H1 (cell line): ENCODE data around the gene CEL. TPM values are rescaled to one million over a fixed set of nuclear protein-coding genes. Genes with fewer than 3 reads are reported as not detected.
"Not testable (repeated sequence)": the region's sequence is repeated elsewhere in the genome, so short reads cannot be mapped to it uniquely, and the experiment has no call there.

Experiments used
- CTCF ChIA-PET: fragments of 300-600 bp; sonication (Branson Sonifier 250); formaldehyde crosslinking; loops from one replicate; lab custom pipeline; 2021; ENCODE audit not compliant: partially characterized antibody; lab: Charles Lee
- POLR2A ChIA-PET: fragments of 300-600 bp; sonication (Branson Sonifier 250); formaldehyde crosslinking; loops from one replicate; lab custom pipeline; 2021; ENCODE audit warnings: inconsistent platforms; ENCODE audit not compliant: partially characterized antibody; lab: Charles Lee
- DNase-seq, 2 experiments: peaks; one replicate each; pipeline versions ENCODE4 v3.0.0 to v3.0.0-alpha.2; 2010 to 2022; ENCODE audit warnings: low spot score in 2 of 2, low read depth in 1 of 2, mixed read lengths in 1 of 2
- FAIRE-seq: peaks from 2 replicates; lab custom pipeline; 2011; peaks lifted over from hg19 to GRCh38; lab: Jason Lieb, UNC
- H2AFZ ChIP-seq: 2 replicates; pipeline ENCODE4 v1.8.1; 2012; ENCODE audit warnings: low read length, inconsistent platforms
- H2AK5ac ChIP-seq: 2 replicates; pipeline ENCODE4 v1.6.1; 2013; ENCODE audit warnings: low read depth, low read length
- H2BK120ac ChIP-seq: replicated peaks from 2 replicates; pipeline ENCODE3; 2013; ENCODE audit warnings: low read depth, low read length, inconsistent platforms
- H2BK12ac ChIP-seq: 2 replicates; pipeline ENCODE4 v1.6.1; 2013; ENCODE audit warnings: low read depth, low read length
- H2BK15ac ChIP-seq: 2 replicates; pipeline ENCODE4 v1.6.1; 2013; ENCODE audit warnings: low read length
- H2BK20ac ChIP-seq: 2 replicates; pipeline ENCODE4 v1.6.1; 2013; ENCODE audit warnings: low read length
- H2BK5ac ChIP-seq: 2 replicates; pipeline ENCODE4 v1.6.1; 2013; ENCODE audit warnings: low read depth, low read length
- H3K14ac ChIP-seq: 2 replicates; pipeline ENCODE4 v1.6.1; 2013; ENCODE audit warnings: inconsistent platforms; ENCODE audit not compliant: insufficient read length
- H3K18ac ChIP-seq: 2 replicates; pipeline ENCODE4 v1.6.1; 2013; ENCODE audit warnings: low read length; ENCODE audit errors: extremely low read depth
- H3K23ac ChIP-seq: 2 replicates; pipeline ENCODE4 v1.6.1; 2013; ENCODE audit warnings: inconsistent platforms; ENCODE audit not compliant: insufficient read length
- H3K23me2 ChIP-seq: 2 replicates; pipeline ENCODE4 v1.6.1; 2013; ENCODE audit warnings: low read depth, low read length
- H3K27ac ChIP-seq: 2 replicates; pipeline ENCODE4 v1.6.1; 2011; ENCODE audit warnings: low read depth, low read length, inconsistent platforms
- H3K27me3 ChIP-seq, 4 experiments: replicated peaks in 1 of 4; 1 replicate in 1 of 4; 2 replicates in 3 of 4; pipeline versions ENCODE4 v1.6.1 to v1.8.1; 2011 to 2013; ENCODE audit warnings: low read length in 3 of 4, mild to moderate bottlenecking in 3 of 4, inconsistent platforms in 2 of 4, mixed read lengths in 2 of 4, moderate library complexity in 1 of 4; ENCODE audit not compliant: control insufficient read depth in 3 of 4, insufficient read depth in 3 of 4; ENCODE audit errors: extremely low read depth in 1 of 4
- H3K36me3 ChIP-seq, 4 experiments: 2 replicates each; pipeline versions ENCODE4 v1.6.1 to v1.8.1; 2011 to 2013; ENCODE audit warnings: mild to moderate bottlenecking in 4 of 4, low read length in 3 of 4, moderate library complexity in 2 of 4, control low read depth in 1 of 4, inconsistent platforms in 1 of 4; ENCODE audit not compliant: insufficient read depth in 4 of 4, control insufficient read depth in 2 of 4
- H3K4ac ChIP-seq: replicated peaks from 2 replicates; pipeline ENCODE3; 2013; ENCODE audit warnings: low read length, low read depth, mixed read lengths, inconsistent platforms; ENCODE audit not compliant: insufficient read length
- H3K4me1 ChIP-seq, 4 experiments: replicated peaks in 1 of 4; 1 replicate in 1 of 4; 2 replicates in 3 of 4; pipeline versions ENCODE4 v1.6.1 to v1.8.1; 2011 to 2013; ENCODE audit warnings: low read length in 3 of 4, inconsistent platforms in 2 of 4, mixed read lengths in 1 of 4; ENCODE audit not compliant: insufficient read depth in 4 of 4, control insufficient read depth in 3 of 4
- H3K4me2 ChIP-seq, 2 experiments: 2 replicates each; pipeline versions ENCODE4 v1.6.1 to v1.8.1; 2011 to 2013; ENCODE audit warnings: low read depth in 2 of 2, low read length in 2 of 2, control low read depth in 1 of 2, inconsistent platforms in 1 of 2, mild to moderate bottlenecking in 1 of 2; ENCODE audit not compliant: insufficient read depth in 1 of 2
- H3K4me3 ChIP-seq, 4 experiments: fragments of 200-600, 300-600 bp in 1 of 4; sonication (generic), shearing (Covaris generic), sonication (Bioruptor Twin) in 1 of 4; 2 replicates each; pipeline versions ENCODE4 v1.5.1 to v1.8.1; 2011 to 2016; ENCODE audit warnings: low read length in 4 of 4, low read depth in 3 of 4, control low read depth in 2 of 4, inconsistent platforms in 2 of 4, mild to moderate bottlenecking in 2 of 4, mixed read lengths in 1 of 4, moderate library complexity in 1 of 4; ENCODE audit not compliant: insufficient read depth in 2 of 4; ENCODE audit errors: extremely low read depth in 1 of 4
- H3K56ac ChIP-seq: replicated peaks from 2 replicates; pipeline ENCODE3; 2013; ENCODE audit warnings: low read depth, mild to moderate bottlenecking, mixed read lengths, low read length, inconsistent platforms; ENCODE audit not compliant: insufficient read length
- H3K79me1 ChIP-seq: 2 replicates; pipeline ENCODE4 v1.6.1; 2013; ENCODE audit warnings: low read depth, low read length, control low read depth
- H3K79me2 ChIP-seq, 2 experiments: 2 replicates each; pipeline versions ENCODE4 v1.6.1 to v1.8.1; 2012 to 2013; ENCODE audit warnings: low read length in 2 of 2, mild to moderate bottlenecking in 2 of 2, inconsistent platforms in 1 of 2; ENCODE audit not compliant: insufficient read depth in 2 of 2, control insufficient read depth in 1 of 2
- H3K9ac ChIP-seq, 4 experiments: replicated peaks in 1 of 4; 1 replicate in 1 of 4; 2 replicates in 3 of 4; pipeline versions ENCODE4 v1.6.1 to v1.8.1; 2011 to 2013; ENCODE audit warnings: low read depth in 3 of 4, low read length in 3 of 4, control low read depth in 2 of 4, mild to moderate bottlenecking in 2 of 4, moderate library complexity in 2 of 4, inconsistent platforms in 1 of 4; ENCODE audit errors: extremely low read depth in 1 of 4
- H3K9me3 ChIP-seq, 2 experiments: 2 replicates each; pipeline versions ENCODE4 v1.6.1 to v1.8.1; 2012 to 2013; ENCODE audit warnings: mild to moderate bottlenecking in 2 of 2, moderate library complexity in 2 of 2, control low read depth in 1 of 2, inconsistent platforms in 1 of 2, low read depth in 1 of 2, low read length in 1 of 2, mixed read lengths in 1 of 2; ENCODE audit not compliant: insufficient read depth in 2 of 2
- H4K20me1 ChIP-seq, 2 experiments: replicated peaks in 1 of 2; 2 replicates each; pipeline versions ENCODE3 to v1.8.1; 2011 to 2013; ENCODE audit warnings: inconsistent platforms in 2 of 2, low read length in 2 of 2, mild to moderate bottlenecking in 1 of 2; ENCODE audit not compliant: insufficient read depth in 2 of 2, control insufficient read depth in 1 of 2
- H4K5ac ChIP-seq: 2 replicates; pipeline ENCODE4 v1.6.1; 2013; ENCODE audit warnings: low read length, low read depth, mixed read lengths, inconsistent platforms; ENCODE audit not compliant: insufficient read length
- H4K8ac ChIP-seq: 2 replicates; pipeline ENCODE4 v1.8.0; 2013; ENCODE audit warnings: mild to moderate bottlenecking, moderate library complexity, low read length, inconsistent platforms; ENCODE audit not compliant: insufficient read depth; ENCODE audit errors: extremely low read depth
- H4K91ac ChIP-seq: replicated peaks from 2 replicates; pipeline ENCODE3; 2013; ENCODE audit warnings: low read length, mixed read lengths, inconsistent platforms; ENCODE audit not compliant: insufficient read length
- GTF2F1 ChIP-seq: IDR thresholded peaks from 2 replicates; pipeline ENCODE4 v1.6.1; 2012; ENCODE audit warnings: low read depth, low read length, improper control_type of control experiment, borderline replicate concordance
- PHF8 ChIP-seq: fragments of 200-600 bp; sonication (generic); conservative IDR thresholded peaks from 2 replicates; pipeline ENCODE4 v1.7.1; 2012; ENCODE audit warnings: low read depth, mild to moderate bottlenecking, inconsistent platforms, low read length, moderate library complexity
- ZNF274 ChIP-seq: IDR thresholded peaks from 2 replicates; pipeline ENCODE4 v1.7.0; 2012; ENCODE audit warnings: low read length, borderline replicate concordance; ENCODE audit errors: extremely low read depth
- WGBS, 2 experiments: shearing (Covaris generic) in 1 of 2; methylation state at CpG; one replicate each; pipeline versions ENCODE4 v1.1.6 to v1.1.7; 2013 to 2015; ENCODE audit warnings: low lambda C conversion rate in 2 of 2, mixed read lengths in 2 of 2, inconsistent platforms in 1 of 2, low coverage in 1 of 2, missing lambda C conversion rate in 1 of 2; ENCODE audit not compliant: insufficient replicate concordance in 2 of 2, insufficient coverage in 1 of 2, insufficient read length in 1 of 2; ENCODE audit errors: extremely low coverage in 1 of 2, missing lambda C conversion rate in 1 of 2; 5-methylcytosine and 5-hydroxymethylcytosine counted together
- polyA plus RNA-seq, 7 experiments: library from polyadenylated mRNA; depleted of rRNA in 3 of 7; stranded (reverse) in 5 of 7; unstranded in 2 of 7; fragments of >200 nt in 5 of 7; fragments of 200-250 nt in 2 of 7; gene quantifications; 1 replicate in 5 of 7; 2 replicates in 1 of 7; 4 replicates in 1 of 7; pipeline versions ENCODE4 v1.2.1 to v1.2.3, GENCODE V29; 2011 to 2013; ENCODE audit warnings: missing spikeins in 2 of 7, mixed read lengths in 2 of 7
- total RNA-seq: library from RNA; stranded (reverse); fragmentation: NEBNext Ultra II Directional; extraction: Animal tissue kit (Norgen Biotek cat#: 25700); gene quantifications from 2 replicates; pipeline ENCODE4 v1.2.1, GENCODE V29; 2021
- TF ChIP-seq, protein P1 (sequence below): IDR thresholded peaks from 2 replicates; pipeline ENCODE4 v1.6.1; 2011; ENCODE audit warnings: low read length, improper control_type of control experiment

The CEL gene
- total and polyA plus RNA-seq, 2 of the 8 experiments (the other 6 are each of a cell fraction or from before 2014, with no cell fraction given): 1.8 to 3.4 TPM

DNA sequence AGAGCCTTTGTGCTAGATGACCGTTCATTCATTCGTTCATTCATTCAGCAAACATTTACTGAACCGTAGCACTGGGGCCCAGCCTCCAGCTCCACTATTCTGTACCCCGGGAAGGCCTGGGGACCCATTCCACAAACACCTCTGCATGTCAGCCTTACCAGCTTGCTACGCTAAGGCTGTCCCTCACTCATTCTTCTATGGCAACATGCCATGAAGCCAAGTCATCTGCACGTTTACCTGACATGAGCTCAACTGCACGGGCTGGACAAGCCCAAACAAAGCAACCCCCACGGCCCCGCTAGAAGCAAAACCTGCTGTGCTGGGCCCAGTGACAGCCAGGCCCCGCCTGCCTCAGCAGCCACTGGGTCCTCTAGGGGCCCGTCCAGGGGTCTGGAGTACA lies 6.0 kb downstream of the CEL start (continued):
- TF ChIP-seq ZNF274 (no peak), PHF8 (no peak), GTF2F1 (no peak)
- TF ChIP-seq, protein P1, sequence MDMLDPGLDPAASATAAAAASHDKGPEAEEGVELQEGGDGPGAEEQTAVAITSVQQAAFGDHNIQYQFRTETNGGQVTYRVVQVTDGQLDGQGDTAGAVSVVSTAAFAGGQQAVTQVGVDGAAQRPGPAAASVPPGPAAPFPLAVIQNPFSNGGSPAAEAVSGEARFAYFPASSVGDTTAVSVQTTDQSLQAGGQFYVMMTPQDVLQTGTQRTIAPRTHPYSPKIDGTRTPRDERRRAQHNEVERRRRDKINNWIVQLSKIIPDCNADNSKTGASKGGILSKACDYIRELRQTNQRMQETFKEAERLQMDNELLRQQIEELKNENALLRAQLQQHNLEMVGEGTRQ: no peak

- H2BK120ac ChIP-seq, H3K9ac ChIP-seq, H3K56ac ChIP-seq, H3K23me2 ChIP-seq, H4K91ac ChIP-seq, POLR2A ChIA-PET, DNase-seq, H2AFZ ChIP-seq, H3K4me2 ChIP-seq, H3K14ac ChIP-seq, H3K27me3 ChIP-seq, H3K4ac ChIP-seq, H3K27ac ChIP-seq, H3K36me3 ChIP-seq, H3K4me3 ChIP-seq, H3K9me3 ChIP-seq, H3K23ac ChIP-seq, H2BK12ac ChIP-seq, H2AK5ac ChIP-seq, H2BK5ac ChIP-seq, H4K5ac ChIP-seq, H3K4me1 ChIP-seq, H3K79me1 ChIP-seq, H4K20me1 ChIP-seq, H3K79me2 ChIP-seq, H3K18ac ChIP-seq, H2BK15ac ChIP-seq, H2BK20ac ChIP-seq, H4K8ac ChIP-seq: not testable (repeated sequence)
- CTCF ChIA-PET: interaction anchor here (2.5 kb wide), 1 partner anchor 46 kb away, joined by 8 read pairs; no protein-coding TSS in a partner anchor
- peak; percentile 36 for FAIRE-seq
- WGBS, 2 experiments: no CpG with 5 or more reads among the region's 15 CpGs
Observed at GRCh38 chr9:133068431-133068830, 6.7 kb downstream of the CEL start.
